Stomach smooth muscle (tissue), 2 donors: Measurements from ENCODE around the gene FPR1.
A peak's percentile ranks its signal among the peaks of the same experiment; 100 is the strongest.

Source experiments
- H3K27ac ChIP-seq: one replicate; pipeline ENCODE4 v1.7.0; 2013; ENCODE audit warnings: mild to moderate bottlenecking, low read length, inconsistent platforms
- H3K27me3 ChIP-seq, 2 donors: one replicate each; pipeline ENCODE4 v1.7.0; 2013; ENCODE audit warnings: low read length in 2 of 2; ENCODE audit not compliant: insufficient read depth in 2 of 2, control insufficient read depth in 1 of 2
- H3K36me3 ChIP-seq, 2 donors: one replicate each; pipeline ENCODE4 v1.7.0; 2013; ENCODE audit warnings: low read length in 2 of 2; ENCODE audit not compliant: control insufficient read depth in 2 of 2, insufficient read depth in 2 of 2
- H3K4me1 ChIP-seq: one replicate; pipeline ENCODE4 v1.7.0; 2013; ENCODE audit warnings: low read length; ENCODE audit not compliant: control insufficient read depth, insufficient read depth
- H3K4me3 ChIP-seq, 2 donors: one replicate each; pipeline ENCODE4 v1.7.0; 2013; ENCODE audit warnings: low read length in 2 of 2
- H3K9ac ChIP-seq, 2 donors: one replicate each; pipeline ENCODE4 v1.7.0; 2013; ENCODE audit warnings: low read length in 2 of 2, mild to moderate bottlenecking in 1 of 2
- H3K9me3 ChIP-seq, 2 donors: one replicate each; pipeline ENCODE4 v1.7.0; 2013; ENCODE audit warnings: low read length in 2 of 2; ENCODE audit not compliant: control insufficient read depth in 2 of 2
- donor health status: healthy.
- donor health status: Pancreatic carcinoma.

FPR1 gene

GRCh38 chr19:51735759-51736449, 15.8 kb downstream of the FPR1 start:
- no peak overlapping the region for H3K4me3 ChIP-seq
- no peak overlapping the region for H3K9ac ChIP-seq
- no peaks in the 10 kb centered on the region for H3K36me3 ChIP-seq
- peaks cover 6 to 10% of the 10 kb centered on the region in 2 donors for H3K27me3 ChIP-seq
- H3K9me3 ChIP-seq = no peaks in the 10 kb centered on the region
- no peaks in the 10 kb centered on the region for H3K4me1 ChIP-seq
- H3K27ac ChIP-seq = no peak overlapping the region

- Histone ChIP-seq H3K4me1 (no peaks in the 10 kb centered on the region), H3K36me3 (no peaks in the 10 kb centered on the region), H3K4me3 (no peak overlapping the region), H3K9me3 (no peaks in the 10 kb centered on the region), H3K9ac (no peak overlapping the region), H3K27ac (no peak overlapping the region), H3K27me3 (peaks cover 7 to 14% of the 10 kb centered on the region in 2 donors)
Observed at GRCh38 chr19:51733742-51734522, 17.7 kb downstream of the FPR1 start.

GRCh38 chr19:51729781-51730180, 21.9 kb downstream of the FPR1 start:
- H3K27ac ChIP-seq = no peak overlapping the region

GRCh38 chr19:51727349-51727880, 24.3 kb downstream of the FPR1 start:
- Histone ChIP-seq H3K9me3 (no peaks in the 10 kb centered on the region), H3K4me1 (peaks cover 7% of the 10 kb centered on the region), H3K9ac (no peak overlapping the region), H3K4me3 (no peak overlapping the region), H3K36me3 (no peaks in the 10 kb centered on the region), H3K27me3 (peaks cover 26 to 43% of the 10 kb centered on the region in 2 donors), H3K27ac (no peak overlapping the region)

More at GRCh38 chr19:51729781-51730180, 21.9 kb downstream of the FPR1 start:
- Histone ChIP-seq H3K4me1 (no peaks in the 10 kb centered on the region), H3K9ac (no peak overlapping the region), H3K36me3 (no peaks in the 10 kb centered on the region), H3K9me3 (no peaks in the 10 kb centered on the region), H3K4me3 (no peak overlapping the region), H3K27me3 (peaks cover 12 to 25% of the 10 kb centered on the region in 2 donors)

- H3K27ac ChIP-seq = no peak overlapping the region
- H3K27me3 ChIP-seq = peaks cover 29 to 50% of the 10 kb centered on the region in 2 donors
- H3K9ac ChIP-seq = no peak overlapping the region
- no peaks in the 10 kb centered on the region for H3K9me3 ChIP-seq
- H3K36me3 ChIP-seq = no peaks in the 10 kb centered on the region
- H3K4me3 ChIP-seq = no peak overlapping the region
- H3K4me1 ChIP-seq = peaks cover 7% of the 10 kb centered on the region
Observed at GRCh38 chr19:51726049-51726448, 25.6 kb downstream of the FPR1 start.

GRCh38 chr19:51724543-51724942, 27.1 kb downstream of the FPR1 start:
- no peaks in the 10 kb centered on the region for H3K9me3 ChIP-seq
- peaks cover 9% of the 10 kb centered on the region for H3K4me1 ChIP-seq
- peaks cover 38 to 51% of the 10 kb centered on the region in 2 donors for H3K27me3 ChIP-seq
- no peak overlapping the region for H3K9ac ChIP-seq
- H3K27ac ChIP-seq = no peak overlapping the region
- no peaks in the 10 kb centered on the region for H3K36me3 ChIP-seq
- H3K4me3 ChIP-seq = no peak overlapping the region

- Histone ChIP-seq H3K4me1 (peaks cover 15% of the 10 kb centered on the region), H3K4me3 (no peak overlapping the region), H3K27ac (no peak overlapping the region), H3K9me3 (no peaks in the 10 kb centered on the region), H3K9ac (no peak overlapping the region), H3K36me3 (no peaks in the 10 kb centered on the region), H3K27me3 (peaks cover 43 to 52% of the 10 kb centered on the region in 2 donors)
Observed at GRCh38 chr19:51722492-51722891, 29.2 kb downstream of the FPR1 start.

- peaks cover 15% of the 10 kb centered on the region for H3K4me1 ChIP-seq
- H3K27me3 ChIP-seq = peaks cover 37 to 52% of the 10 kb centered on the region in 2 donors
- no peak overlapping the region for H3K9ac ChIP-seq
- H3K27ac ChIP-seq = no peak overlapping the region
- H3K9me3 ChIP-seq = no peaks in the 10 kb centered on the region
- H3K4me3 ChIP-seq = no peak overlapping the region
- H3K36me3 ChIP-seq = no peaks in the 10 kb centered on the region
Observed at GRCh38 chr19:51721905-51722304, 29.8 kb downstream of the FPR1 start.

GRCh38 chr19:51719251-51719988, 32.3 kb downstream of the FPR1 start:
- Histone ChIP-seq H3K9me3 (no peaks in the 10 kb centered on the region), H3K9ac (no peak overlapping the region), H3K4me3 (peak overlapping the region in 1 of 2 donors; percentile 40), H3K27me3 (peaks cover 45% of the 10 kb centered on the region in 2 donors), H3K36me3 (no peaks in the 10 kb centered on the region), H3K4me1 (peaks cover 13% of the 10 kb centered on the region), H3K27ac (no peak overlapping the region)

GRCh38 chr19:51716925-51717324, 34.8 kb downstream of the FPR1 start:
- Histone ChIP-seq H3K4me1 (peaks cover 7% of the 10 kb centered on the region), H3K27ac (no peak overlapping the region), H3K9ac (no peak overlapping the region), H3K27me3 (peaks cover 30 to 31% of the 10 kb centered on the region in 2 donors), H3K4me3 (no peak overlapping the region), H3K9me3 (no peaks in the 10 kb centered on the region), H3K36me3 (no peaks in the 10 kb centered on the region)
